Esophagus squamous epithelium (tissue), 4 donors: Measurements from ENCODE around the gene SLC41A3.

Experiments used
- POLR2A ChIP-seq, 4 donors: fragments of 450-650 bp; IDR thresholded peaks; one replicate each; pipeline ENCODE4 v1.6.1; 2017; ENCODE audit warnings: antibody characterized with exemption in 4 of 4, mild to moderate bottlenecking in 4 of 4, moderate library complexity in 3 of 4
- TF ChIP-seq, protein P1 (sequence below), 6 experiments: fragments of 450-650 bp in 4 of 6; fragments of 200-600 bp in 2 of 6; sonication (generic) in 2 of 6; IDR thresholded peaks; one replicate each; pipeline ENCODE4 v1.5.1; 2016 to 2019; ENCODE audit warnings: antibody characterized with exemption in 6 of 6, mild to moderate bottlenecking in 4 of 6, moderate library complexity in 4 of 6

DNA sequence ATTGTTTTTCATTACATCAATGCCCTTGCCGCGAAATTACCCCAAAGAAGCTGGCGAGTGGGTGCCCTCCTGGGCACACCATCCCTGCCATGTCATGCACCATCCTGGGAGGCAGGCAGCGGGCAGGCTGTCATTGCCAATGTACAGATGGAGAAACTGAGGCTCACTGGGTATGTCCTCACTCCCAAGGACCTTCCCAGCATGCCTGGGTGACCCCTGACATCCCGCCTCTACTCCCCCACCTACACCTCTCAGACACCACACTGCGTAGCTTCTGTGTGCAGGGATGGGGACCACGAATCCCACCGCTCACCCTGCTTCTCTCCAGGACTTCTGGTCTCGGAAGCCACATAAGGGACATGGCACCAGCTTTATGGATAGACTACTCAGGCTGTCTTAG lies 41.0 kb upstream of the SLC41A3 start:
- TF ChIP-seq POLR2A (IDR thresholded peaks at IDR 0.05), result no peak
- TF ChIP-seq, protein P1, sequence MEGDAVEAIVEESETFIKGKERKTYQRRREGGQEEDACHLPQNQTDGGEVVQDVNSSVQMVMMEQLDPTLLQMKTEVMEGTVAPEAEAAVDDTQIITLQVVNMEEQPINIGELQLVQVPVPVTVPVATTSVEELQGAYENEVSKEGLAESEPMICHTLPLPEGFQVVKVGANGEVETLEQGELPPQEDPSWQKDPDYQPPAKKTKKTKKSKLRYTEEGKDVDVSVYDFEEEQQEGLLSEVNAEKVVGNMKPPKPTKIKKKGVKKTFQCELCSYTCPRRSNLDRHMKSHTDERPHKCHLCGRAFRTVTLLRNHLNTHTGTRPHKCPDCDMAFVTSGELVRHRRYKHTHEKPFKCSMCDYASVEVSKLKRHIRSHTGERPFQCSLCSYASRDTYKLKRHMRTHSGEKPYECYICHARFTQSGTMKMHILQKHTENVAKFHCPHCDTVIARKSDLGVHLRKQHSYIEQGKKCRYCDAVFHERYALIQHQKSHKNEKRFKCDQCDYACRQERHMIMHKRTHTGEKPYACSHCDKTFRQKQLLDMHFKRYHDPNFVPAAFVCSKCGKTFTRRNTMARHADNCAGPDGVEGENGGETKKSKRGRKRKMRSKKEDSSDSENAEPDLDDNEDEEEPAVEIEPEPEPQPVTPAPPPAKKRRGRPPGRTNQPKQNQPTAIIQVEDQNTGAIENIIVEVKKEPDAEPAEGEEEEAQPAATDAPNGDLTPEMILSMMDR (IDR thresholded peaks at IDR 0.05), result no peak
